DND-41 (cell line): ENCODE data around the gene IL10RA.

Source experiments
- ATAC-seq: fragments of 200-7000 bp; cut with Tn5 transposase; 3 replicates; pipeline ENCODE4 v1.9.1; 2021; ENCODE audit warnings: low read depth; ENCODE audit not compliant: insufficient read depth
- DNase-seq: peaks from one replicate; pipeline ENCODE4 v3.0.0-alpha.2; 2020
- H2AFZ ChIP-seq: 2 replicates; pipeline ENCODE4 v1.6.0; 2012; ENCODE audit warnings: low read depth, low read length
- H3K27ac ChIP-seq: 2 replicates; pipeline ENCODE4 v1.5.1; 2012; ENCODE audit warnings: low read length, inconsistent platforms
- H3K27me3 ChIP-seq: fragments of 200-600 bp; sonication (generic); 2 replicates; pipeline ENCODE4 v1.6.0; 2012; ENCODE audit warnings: low read length, mild to moderate bottlenecking, inconsistent platforms; ENCODE audit not compliant: insufficient read depth, poor library complexity
- H3K36me3 ChIP-seq: 2 replicates; pipeline ENCODE4 v1.5.1; 2012; ENCODE audit warnings: low read length, inconsistent platforms; ENCODE audit not compliant: insufficient read depth
- H3K4me1 ChIP-seq: 2 replicates; pipeline ENCODE4 v1.5.1; 2012; ENCODE audit warnings: mild to moderate bottlenecking, low read length; ENCODE audit not compliant: insufficient read depth
- H3K4me2 ChIP-seq: 2 replicates; pipeline ENCODE4 v1.6.0; 2012; ENCODE audit warnings: mild to moderate bottlenecking, moderate library complexity, low read length, inconsistent platforms; ENCODE audit not compliant: insufficient read depth
- H3K4me3 ChIP-seq, 2 experiments: fragments of 200-600 bp in 1 of 2; shearing (Covaris generic) in 1 of 2; 2 replicates each; pipeline ENCODE4 v1.5.1; 2012 to 2016; ENCODE audit warnings: inconsistent platforms in 2 of 2, low read length in 2 of 2, mild to moderate bottlenecking in 2 of 2, low read depth in 1 of 2, moderate library complexity in 1 of 2
- H3K79me2 ChIP-seq: 2 replicates; pipeline ENCODE4 v1.6.0; 2012; ENCODE audit warnings: low read length, inconsistent platforms; ENCODE audit not compliant: insufficient read depth
- H3K9ac ChIP-seq: 2 replicates; pipeline ENCODE4 v1.6.0; 2012; ENCODE audit warnings: low read depth, mild to moderate bottlenecking, inconsistent platforms, low read length, moderate library complexity
- H3K9me3 ChIP-seq: 2 replicates; pipeline ENCODE4 v1.5.1; 2012; ENCODE audit warnings: low read length, moderate library complexity, mild to moderate bottlenecking, inconsistent platforms; ENCODE audit not compliant: insufficient read depth, severe bottlenecking
- H4K20me1 ChIP-seq: 2 replicates; pipeline ENCODE4 v1.6.0; 2012; ENCODE audit warnings: low read length; ENCODE audit not compliant: insufficient read depth
- EZH2 ChIP-seq: IDR thresholded peaks from 3 replicates; pipeline ENCODE4 v1.6.1; 2012; ENCODE audit warnings: borderline replicate concordance, low read depth, mild to moderate bottlenecking, moderate library complexity, low read length, inconsistent platforms; ENCODE audit not compliant: severe bottlenecking
- TF ChIP-seq, protein P1 (sequence below): IDR thresholded peaks from 2 replicates; pipeline ENCODE4 v1.5.1; 2012; ENCODE audit warnings: borderline replicate concordance, low read length, moderate library complexity, mild to moderate bottlenecking; ENCODE audit not compliant: poor library complexity, severe bottlenecking; ENCODE audit errors: extremely low read depth

IL10RA gene

DNA sequence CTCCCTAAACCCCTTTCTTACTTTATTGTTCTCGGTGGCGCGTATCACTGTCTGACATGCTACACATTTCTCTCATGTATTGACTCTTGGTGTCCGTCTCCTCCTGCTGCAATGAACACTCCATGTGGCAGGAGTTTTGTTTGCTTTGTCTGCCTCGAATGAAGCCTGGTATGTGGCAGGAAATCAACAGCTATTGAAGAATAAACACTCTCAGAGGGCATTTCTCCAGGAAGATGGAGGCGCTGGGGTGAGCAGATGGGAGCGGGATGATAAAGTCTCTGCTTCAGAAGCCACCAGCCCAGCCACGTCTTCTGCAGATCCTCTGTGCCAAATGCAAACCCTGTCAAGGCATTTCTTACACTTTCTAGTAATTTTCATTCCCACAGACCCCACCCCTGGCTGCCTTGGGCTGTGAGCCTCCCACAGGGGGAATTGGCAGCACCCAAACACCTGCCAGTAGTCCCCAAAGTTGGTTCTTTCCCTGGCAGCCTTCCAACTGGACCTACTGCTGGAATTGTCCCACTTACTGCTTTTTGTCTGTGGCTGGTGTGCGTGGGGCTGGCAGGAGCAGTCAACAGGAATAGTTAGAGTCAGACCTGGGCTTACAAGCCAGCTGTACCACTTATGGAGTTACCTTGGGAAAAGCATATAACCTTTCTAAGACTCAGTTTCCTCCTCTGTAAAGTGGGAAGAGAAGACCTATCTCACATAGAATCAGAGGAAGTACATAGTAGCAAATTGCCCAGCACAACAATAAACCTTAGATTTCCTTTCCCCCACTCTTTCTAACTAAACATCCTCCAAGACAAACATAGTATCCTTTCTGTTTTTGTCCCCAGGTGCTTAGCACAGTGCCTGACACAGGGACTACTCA, 13.3 kb upstream of the IL10RA start:
- no peak overlapping the region for H3K4me2 ChIP-seq

DNA sequence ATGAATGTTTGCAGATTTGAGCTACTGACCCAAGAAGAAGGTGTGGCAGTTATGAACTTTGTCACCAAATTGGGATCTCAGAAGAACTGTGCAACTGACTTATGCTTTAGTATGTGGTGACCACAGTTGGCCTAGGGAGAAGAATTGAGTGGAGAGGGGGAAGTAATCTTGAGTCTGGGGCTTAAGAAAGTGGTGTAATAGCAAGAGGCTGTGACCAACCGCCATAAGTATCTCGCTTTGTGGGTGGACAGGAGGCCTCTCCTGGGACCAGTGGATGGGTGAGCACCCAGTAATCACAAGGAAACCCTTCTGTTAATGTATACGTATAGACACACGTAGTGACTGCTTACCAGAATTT, 12.7 kb upstream of the IL10RA start:
- no peak for DNase-seq
- ATAC-seq: no peak
- Histone ChIP-seq H3K9ac (no peak overlapping the region), H3K79me2 (no peaks in the 10 kb centered on the region), H3K4me3 (no peak overlapping the region), H3K9me3 (no peaks in the 10 kb centered on the region), H3K27me3 (no peaks in the 10 kb centered on the region), H3K27ac (no peak overlapping the region), H4K20me1 (no peaks in the 10 kb centered on the region), H3K4me2 (no peak overlapping the region), H2AFZ (no peak overlapping the region), H3K4me1 (peaks cover 24% of the 10 kb centered on the region), H3K36me3 (no peaks in the 10 kb centered on the region)
- TF ChIP-seq, protein P1, sequence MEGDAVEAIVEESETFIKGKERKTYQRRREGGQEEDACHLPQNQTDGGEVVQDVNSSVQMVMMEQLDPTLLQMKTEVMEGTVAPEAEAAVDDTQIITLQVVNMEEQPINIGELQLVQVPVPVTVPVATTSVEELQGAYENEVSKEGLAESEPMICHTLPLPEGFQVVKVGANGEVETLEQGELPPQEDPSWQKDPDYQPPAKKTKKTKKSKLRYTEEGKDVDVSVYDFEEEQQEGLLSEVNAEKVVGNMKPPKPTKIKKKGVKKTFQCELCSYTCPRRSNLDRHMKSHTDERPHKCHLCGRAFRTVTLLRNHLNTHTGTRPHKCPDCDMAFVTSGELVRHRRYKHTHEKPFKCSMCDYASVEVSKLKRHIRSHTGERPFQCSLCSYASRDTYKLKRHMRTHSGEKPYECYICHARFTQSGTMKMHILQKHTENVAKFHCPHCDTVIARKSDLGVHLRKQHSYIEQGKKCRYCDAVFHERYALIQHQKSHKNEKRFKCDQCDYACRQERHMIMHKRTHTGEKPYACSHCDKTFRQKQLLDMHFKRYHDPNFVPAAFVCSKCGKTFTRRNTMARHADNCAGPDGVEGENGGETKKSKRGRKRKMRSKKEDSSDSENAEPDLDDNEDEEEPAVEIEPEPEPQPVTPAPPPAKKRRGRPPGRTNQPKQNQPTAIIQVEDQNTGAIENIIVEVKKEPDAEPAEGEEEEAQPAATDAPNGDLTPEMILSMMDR: no peak
- no peak for TF ChIP-seq EZH2

More for the DNA sequence above, 13.3 kb upstream of the IL10RA start:
- TF ChIP-seq EZH2: no peak
- TF ChIP-seq, protein P1: no peak
- Histone ChIP-seq H3K4me1 (peaks cover 24% of the 10 kb centered on the region), H3K27ac (no peak overlapping the region), H3K9ac (no peak overlapping the region), H3K27me3 (no peaks in the 10 kb centered on the region), H4K20me1 (no peaks in the 10 kb centered on the region), H3K36me3 (no peaks in the 10 kb centered on the region), H3K9me3 (no peaks in the 10 kb centered on the region), H3K4me3 (no peak overlapping the region), H3K79me2 (no peaks in the 10 kb centered on the region), H2AFZ (no peak overlapping the region)
- DNase-seq (no peak), ATAC-seq (no peak)

DNA sequence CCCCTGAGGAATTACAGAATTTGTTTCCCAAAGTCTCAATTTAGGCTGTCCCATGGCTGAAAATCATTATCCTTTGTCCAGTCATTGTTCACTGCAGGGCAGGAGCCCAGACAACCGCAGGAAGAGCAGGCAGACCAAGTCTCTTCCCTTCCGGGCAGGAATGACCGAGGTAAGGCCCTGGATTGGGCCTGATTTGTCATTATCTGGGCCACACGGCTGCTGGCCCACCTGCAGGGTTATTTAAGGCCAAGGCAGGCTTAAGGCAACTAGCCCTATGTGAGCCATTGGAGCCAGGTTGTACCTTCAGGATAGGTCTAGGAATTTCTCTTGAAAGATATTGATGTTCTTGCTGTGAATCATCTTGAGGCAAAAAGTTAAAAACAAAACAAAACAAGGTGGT, 9.7 kb upstream of the IL10RA start:
- Histone ChIP-seq H3K4me1 (peaks cover 8% of the 10 kb centered on the region), H3K27me3 (no peaks in the 10 kb centered on the region), H2AFZ (no peak overlapping the region), H3K9ac (no peak overlapping the region), H3K4me3 (no peak overlapping the region), H4K20me1 (no peaks in the 10 kb centered on the region), H3K4me2 (no peak overlapping the region), H3K36me3 (no peaks in the 10 kb centered on the region), H3K79me2 (no peaks in the 10 kb centered on the region), H3K27ac (no peak overlapping the region), H3K9me3 (no peaks in the 10 kb centered on the region)
- no peak for TF ChIP-seq EZH2
- TF ChIP-seq, protein P1: no peak
- ATAC-seq (no peak), DNase-seq (no peak)
